HG03565 (cell line): Measurements from ENCODE around the gene FLOT1.

Experiments
- ATAC-seq: cut with Tn5 transposase; IDR thresholded peaks from one replicate; pipeline ENCODE4 v1.9.1; 2021; ENCODE audit warnings: mild to moderate bottlenecking, moderate library complexity; ENCODE audit not compliant: unreplicated experiment

The FLOT1 gene

DNA sequence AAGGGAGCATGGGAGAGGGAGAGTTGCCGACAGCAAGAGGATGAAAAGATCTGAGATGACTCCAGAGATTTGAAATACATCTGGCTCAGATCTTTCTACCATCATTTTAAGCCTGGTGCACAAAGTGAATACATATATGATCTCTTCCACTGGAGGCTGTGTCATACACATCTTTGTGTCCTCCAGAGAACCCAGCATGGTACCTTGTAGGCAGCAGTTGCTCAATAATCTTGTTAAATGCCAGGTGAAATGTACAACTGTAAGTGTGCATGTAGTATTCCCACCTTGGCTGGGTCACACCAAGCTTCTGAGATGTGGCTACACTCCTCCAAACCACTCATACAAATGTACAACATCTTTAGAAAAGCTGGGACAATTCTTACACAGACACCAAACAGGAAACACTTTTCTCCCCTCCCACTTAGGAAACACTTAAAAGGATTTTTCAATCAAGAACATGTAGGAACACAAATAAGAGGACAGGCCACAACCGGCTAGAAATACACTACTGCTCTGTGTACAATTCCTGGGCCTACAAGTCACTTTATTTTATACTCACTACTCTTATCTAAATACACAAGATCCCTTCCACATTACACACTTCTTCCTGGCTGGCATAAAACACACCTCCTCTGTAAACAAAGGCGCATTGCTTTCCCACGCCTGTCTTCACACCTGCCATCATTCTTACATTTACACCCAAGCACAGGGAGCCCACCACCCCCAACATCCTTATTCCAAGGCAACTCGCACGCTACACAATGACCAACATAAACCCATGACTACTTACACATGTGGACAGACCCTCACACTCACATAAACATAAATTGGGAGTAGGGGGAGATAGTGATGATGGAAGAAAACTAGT is 5.6 kb upstream of the FLOT1 start:
- ATAC-seq: no peak

DNA sequence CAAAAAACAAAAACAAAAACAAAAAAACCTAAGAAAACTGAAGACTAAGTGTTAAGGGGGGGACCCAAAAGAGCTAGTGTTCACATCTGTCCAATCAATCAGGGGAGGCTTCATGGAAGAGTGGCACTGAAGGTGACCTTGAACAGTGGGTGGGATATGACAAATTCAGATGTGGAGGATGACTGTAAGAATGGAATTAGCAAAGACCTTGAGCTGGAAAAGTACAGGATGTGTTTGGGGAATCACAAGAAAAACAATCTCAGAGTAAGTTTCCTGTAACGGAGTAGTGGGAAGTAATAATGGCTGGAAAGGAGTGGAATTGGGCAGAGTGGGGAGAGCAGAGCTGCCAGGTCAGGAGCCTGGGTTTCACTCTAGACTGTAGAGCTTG is 4.8 kb upstream of the FLOT1 start:
- ATAC-seq: no peak

DNA sequence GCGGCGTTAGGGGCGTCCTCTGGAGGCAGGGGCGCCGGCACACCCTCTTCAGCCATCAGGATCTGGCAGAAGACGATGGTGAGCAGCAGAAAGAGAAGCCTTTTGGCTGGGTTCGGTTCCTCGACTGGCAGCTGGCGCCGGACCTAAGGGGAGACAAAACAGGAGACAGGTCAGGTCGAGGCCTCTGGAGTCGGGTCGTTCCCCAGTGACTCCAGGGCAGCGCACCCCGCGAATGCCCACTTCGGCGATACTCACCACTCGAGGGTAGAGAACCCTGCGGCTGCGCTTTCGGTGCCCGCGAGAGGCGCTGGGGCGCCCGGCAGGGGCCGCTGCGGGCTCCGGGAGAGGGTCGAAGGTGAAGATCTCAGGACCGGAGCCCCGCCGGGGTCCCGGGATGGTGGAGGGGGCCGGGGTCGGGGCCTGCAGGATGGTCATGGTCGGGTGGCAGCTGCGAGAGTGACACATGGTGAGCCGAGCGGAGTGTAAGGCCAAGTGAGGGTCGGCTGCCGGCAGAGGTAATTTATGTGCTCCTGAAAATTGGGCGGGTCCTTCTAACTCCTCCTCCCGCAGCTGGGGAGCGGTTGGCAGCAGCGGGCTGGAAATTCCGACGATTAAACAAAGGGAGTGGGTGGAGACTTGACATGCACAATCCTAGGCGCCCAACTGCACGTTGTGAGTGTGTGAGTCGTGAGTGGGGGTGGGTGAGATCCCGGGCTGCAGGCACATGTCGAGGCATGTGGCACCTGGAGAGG is 1.7 kb upstream of the FLOT1 start, which contains the start of gene IER3:
Gene IER3, minus strand, starts transcription at position 494 of the 752 bp plus-strand sequence. Its CDS starts 29 bp downstream, at position 465.
- peak; percentile 31 for ATAC-seq

DNA sequence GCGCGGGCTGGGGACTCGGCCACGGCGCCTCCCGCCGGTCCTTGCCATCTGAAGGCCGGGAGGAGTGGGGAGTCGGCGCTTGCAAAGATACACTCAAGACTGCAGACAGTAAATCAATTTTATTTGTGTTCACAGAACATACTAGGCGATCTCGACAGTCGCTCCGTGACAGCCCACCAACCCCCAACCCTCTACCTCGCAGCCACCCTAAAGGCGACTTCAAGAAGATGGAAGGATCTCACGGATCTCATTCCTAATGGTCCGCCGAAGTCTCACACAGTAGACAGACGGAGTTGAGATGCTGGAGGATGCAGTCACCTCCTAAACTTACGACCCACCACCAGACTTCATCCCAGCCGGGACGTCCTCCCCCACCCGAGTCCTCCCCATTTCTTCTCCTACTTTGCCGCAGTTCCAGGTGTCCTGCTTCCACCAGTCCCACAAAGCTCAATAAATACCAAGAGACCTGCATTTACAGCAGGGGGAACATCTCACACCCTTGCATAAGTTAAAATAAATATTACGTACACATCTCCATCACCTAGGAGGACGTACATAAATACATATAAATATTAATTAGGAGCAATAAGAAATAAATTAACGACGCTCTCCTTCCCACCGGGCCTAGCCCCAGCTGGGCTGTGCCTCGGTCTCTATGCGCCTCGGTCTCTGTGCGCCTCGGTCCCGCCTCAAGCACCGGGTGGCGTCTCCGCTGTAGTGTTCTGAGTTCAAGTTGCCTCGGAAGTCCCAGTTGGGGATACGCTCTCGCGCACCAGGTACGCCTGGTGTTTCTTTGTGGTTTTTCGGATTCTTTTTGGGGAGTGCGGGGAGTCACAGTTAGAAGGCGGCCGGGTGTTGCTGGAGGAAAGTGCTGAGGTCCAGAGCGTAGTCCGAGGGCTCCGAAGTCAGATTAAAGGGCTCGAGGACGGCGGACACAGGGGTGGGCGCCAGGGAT is 889 bp upstream of the FLOT1 start:
- no peak for ATAC-seq

DNA sequence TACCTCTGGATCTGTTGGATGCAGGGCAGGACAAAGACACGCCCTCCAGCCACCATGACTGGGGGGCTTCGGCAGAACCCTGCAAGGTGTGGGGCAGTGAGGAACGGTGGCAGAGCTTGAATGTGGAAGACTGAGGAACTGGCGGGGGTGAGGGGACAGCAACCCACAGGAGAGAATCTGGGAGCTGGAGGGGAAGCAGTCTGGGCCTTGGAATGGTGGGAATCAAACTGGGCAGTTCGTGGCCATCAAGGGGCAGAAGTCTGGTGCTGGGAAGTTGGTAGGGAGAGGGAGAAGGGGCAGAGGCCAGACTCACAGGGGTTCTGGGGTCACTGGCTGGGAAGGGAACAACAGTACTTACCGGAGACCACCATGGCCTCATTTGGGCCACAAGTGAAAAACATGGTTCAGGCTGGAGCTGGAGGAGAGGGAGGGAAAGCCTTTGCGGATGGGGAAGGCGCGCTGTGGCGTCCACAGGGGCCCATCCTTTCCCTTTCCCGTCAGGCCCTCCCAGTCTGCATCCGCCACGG is 635 bp downstream of the FLOT1 start:
- ATAC-seq: no peak

DNA sequence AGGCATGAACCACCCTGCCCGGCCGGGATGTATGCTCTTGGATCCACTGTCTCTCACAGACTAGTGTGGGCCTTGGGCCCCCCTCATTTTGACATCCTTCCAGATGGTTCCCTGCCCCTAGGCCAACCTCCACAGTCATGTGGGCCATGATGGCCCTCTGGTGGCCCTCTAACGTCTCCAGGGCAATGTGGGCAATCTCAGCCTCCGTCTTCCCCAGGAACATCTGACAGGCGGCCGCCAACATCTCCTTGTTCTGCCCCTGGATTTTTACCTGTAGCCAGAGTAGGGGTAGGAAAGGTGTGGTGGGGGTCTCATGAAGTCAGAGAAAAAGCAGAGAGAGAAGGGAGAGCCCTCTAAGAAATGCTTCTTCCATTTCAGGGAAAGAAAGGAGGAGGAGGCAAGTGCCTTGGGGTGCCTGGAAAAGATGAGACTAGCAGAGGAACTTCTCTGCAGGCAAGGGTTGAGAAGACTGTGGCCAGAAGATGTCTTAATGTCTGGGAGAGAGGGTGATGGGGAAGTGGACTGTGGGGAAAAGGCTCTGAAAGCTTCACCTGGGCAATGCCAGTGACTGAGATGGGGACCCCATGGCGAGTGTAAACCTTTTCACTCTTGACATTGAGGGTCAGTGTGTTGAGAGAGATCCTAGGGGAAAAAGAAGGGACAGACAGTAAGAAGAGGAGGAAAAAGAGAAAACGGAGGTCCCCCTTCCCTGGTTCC is 1.3 kb downstream of the FLOT1 start:
- ATAC-seq: no peak

DNA sequence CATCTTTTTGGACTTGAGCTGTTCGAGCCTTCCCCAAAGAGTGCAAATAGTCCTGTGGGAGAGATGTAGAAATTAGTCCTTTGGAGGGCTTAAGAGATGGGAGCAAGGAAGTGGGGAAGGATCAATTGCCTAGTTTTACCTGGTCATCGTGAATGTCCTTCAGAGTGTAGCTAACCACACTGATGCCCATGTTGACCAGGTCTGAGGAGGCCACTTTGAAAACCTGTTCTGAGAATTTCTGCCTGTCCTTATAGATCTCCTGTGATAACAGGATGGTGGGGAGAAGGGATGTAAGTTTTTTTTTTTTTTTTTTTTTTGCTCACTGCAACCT is 2.0 kb downstream of the FLOT1 start:
- ATAC-seq: no peak

DNA sequence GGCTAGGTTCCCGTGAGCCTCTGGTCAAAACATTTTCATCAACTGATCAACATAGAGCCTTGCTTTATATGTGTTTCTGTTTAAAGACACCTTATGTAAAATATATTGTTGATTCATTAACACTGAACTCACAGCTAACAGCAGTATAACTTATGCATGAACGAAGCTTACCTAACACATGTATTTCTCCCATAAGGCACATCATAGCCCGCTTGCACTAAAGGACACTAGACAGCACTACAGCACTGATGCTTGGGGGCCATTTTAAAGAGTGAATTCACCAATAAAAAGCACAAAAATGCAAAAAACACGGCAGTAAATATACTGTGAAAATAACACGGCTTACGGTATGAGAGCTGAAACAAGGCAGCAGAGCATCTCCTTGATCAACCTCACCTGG is 4.0 kb downstream of the FLOT1 start:
- ATAC-seq: no peak

DNA sequence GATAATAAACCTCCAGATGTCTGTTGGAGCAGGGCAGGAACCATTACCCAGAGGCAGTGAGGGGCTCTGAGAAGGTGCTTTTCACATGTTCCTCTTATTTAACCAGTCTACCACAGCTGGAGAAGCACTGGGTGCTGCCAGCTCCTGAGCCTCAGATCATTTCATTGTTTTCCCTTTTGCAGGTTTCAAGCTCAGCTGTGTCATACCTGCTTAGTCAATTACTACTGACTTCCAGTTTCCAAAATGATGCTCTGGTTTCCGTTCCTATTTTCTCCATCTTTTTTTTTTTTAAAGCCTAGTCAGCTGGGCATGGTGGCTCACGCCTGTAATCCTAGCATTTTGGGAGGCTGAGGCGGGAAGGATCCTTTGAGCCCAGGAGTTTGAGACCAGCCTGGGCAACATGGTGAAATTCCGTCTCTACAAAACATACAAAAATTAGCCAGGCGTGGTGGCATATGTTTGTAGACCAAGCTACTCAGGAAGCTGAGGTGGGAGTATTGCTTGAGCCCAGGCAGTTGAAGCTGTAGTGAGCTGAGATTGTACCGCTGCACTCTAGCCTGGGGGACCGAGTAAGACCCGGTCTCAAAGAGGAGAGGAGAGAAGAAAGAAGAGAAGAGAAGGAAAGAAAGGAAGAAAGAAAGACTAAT is 6.7 kb downstream of the FLOT1 start:
- ATAC-seq: no peak

DNA sequence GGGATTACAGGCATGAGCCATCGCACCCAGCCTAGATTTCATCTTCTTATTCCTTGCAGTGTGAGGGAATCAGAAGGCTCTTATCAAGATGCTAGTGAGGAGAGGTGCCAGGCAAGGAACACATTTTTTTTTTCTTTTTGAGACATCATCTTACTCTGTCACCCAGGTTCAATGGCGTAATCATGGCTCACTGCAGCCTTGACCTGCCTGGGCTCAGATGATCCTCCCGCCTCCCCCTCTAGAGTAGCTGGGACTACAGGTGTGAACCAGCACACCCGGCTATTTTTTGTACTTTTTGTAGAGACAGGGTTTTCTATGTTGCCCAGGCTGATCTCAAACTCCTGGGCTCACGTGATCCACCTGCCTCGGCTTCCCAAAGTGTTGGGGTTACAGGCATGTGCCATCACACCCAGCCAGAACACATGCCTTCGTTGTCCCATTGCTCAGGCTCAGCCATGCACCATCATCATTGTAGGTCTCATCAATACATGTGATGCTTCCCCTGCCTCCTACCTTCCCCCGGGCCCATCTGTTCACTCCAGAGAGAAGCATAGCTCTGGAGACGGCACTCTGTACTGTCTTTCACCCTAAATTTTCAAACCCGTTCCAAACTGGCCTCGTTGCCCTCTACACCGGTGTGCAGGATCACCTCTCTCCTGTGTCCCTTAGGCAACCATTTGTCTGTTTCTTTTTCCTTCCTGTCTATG is 10.1 kb downstream of the FLOT1 start:
- ATAC-seq: no peak

DNA sequence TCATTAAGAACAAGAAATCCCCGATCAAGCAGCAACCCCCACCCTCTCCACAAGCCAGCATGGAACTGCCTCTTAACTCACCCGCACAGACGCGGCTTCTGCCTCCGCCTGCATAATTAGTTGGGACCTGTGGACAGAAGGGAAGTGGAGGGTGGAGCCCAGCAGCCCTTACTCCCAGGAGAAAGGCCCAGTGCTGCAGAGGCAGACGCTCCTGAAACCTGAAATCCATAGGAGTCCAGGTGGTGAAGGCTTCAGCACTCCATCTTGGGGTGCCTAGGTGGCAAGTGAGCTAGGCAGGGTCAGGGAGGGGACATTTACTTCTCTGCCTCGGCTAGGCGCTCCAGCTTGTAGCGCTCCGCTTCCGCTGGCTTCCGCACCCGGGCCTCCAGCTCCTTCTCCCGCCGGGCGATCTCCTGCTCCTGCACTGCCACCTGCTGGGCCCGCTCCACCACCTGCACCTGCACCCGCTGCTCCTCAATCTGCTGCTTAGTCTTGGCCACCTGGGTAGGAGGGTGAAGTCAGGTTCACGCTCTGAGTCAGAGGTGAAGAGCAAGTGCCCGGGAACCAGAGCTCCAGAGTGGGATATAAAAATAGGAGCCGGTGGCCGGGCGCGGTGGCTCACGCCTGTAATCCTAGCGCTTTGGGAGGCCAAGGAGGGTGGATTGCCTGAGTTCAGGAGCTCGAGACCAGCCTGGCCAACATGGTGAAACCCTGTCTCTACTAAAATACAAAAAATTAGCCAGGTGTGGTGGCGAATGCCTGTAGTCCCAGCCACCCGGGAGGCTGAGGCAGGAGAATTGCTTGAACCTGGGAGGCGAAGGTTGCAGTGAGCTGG is 11.7 kb downstream of the FLOT1 start:
- no peak for ATAC-seq

DNA sequence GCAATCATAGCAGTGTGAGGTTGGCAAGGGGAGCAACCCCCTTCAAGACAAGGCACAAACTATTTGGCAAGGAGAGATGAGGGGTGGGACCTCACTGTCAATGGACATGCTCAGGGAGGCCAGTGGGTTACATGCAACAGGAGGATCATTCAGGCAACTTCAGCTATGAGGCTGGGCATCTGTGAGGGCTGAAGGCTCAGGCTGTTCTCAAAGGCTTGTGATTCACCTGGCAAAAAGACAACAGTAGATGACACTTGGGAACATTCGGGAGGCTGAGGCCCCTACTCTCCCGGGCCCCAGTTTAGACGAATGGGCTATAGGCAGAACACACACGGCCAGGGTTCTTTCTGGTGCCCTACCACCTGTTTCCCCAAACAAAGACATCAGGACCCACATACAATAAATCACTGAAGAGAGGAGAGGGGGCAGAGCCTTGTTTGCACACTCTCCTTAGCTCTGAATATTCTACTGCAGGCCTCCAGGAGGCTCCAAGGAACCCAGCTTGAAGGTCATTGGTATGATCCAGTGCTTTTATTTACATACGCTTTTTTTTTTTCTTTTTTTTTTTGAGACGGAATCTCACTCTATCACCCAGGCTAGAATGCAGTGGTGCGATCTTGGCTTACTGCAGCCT is 14.4 kb downstream of the FLOT1 start:
- ATAC-seq: no peak

DNA sequence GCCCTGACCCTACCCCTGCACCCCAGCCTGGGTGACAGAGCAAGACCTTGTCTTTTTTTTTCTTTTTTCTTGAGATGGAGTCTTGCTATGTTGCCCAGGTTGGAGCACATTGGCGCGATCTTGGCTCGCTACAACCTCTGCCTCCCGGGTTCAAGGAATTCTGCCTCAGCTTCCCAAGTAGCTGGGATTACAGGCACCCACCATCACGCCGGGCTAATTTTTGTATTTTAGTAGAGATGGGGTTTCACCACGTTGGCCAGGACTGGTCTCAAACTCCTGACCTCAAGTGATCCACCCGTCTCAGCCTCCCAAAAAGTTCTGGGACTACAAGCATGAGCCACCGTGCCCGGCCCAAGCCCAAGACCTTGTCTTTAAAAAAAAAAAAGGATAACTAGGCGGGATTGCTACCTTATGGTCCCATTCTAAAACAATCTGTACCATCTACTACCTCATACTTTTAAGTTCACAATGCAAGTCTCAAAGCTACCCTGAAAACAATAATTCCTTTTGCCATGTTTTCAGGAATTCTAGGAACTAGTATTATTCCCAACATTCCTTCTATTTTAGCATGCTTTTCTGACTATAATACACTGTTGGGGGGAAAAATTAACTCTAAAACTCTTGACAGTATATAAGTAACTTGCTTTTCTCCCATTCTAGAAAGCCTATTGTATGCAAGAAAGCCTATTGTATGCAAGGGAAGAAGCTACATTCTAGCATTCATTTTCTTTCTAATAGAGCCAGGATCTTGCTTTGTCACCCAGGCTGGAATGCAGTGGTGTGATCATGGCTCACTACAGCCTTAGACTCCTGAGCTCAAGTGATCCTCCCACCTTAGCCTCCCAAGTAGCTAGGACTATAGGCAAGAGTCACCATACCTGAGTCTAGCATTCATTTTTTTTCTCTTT is 15.7 kb downstream of the FLOT1 start:
- ATAC-seq: no peak

DNA sequence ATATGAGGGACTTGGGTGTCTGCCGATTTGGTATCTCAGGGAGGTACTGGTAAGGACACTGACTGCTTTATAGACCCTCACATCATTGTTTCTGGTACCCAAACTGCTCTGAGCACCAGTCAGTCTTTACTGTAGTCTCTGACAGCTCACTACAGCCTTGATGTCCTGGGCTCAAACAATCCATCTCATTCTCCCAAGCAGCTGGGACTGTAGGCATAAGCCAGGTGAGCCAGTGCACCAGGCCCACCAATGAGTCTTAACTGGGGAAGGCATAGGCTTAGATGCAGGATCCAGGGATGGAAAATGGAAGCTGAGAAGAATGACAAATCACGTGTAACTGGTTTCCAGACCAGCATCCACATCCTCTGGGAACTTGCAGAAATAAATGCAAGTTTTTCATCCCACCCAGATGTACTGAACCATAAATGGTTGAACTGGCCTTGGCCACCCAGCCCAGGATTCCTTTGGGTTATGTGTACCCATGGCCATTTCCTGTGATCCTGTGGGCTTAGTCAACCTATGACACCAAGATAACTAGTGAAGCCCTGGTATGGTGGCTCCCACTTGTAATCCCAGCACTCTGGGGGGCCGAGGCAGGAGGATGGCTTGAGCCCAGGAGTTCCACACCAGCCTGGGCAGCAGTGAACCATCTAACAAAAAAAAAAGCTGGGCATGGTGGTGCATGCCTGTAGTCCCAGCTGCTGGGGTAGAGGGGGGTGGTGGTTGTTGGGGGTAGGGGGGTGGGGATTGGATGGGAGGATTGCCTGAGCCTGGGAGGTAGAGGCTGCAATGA is 16.6 kb downstream of the FLOT1 start:
- ATAC-seq: no peak

DNA sequence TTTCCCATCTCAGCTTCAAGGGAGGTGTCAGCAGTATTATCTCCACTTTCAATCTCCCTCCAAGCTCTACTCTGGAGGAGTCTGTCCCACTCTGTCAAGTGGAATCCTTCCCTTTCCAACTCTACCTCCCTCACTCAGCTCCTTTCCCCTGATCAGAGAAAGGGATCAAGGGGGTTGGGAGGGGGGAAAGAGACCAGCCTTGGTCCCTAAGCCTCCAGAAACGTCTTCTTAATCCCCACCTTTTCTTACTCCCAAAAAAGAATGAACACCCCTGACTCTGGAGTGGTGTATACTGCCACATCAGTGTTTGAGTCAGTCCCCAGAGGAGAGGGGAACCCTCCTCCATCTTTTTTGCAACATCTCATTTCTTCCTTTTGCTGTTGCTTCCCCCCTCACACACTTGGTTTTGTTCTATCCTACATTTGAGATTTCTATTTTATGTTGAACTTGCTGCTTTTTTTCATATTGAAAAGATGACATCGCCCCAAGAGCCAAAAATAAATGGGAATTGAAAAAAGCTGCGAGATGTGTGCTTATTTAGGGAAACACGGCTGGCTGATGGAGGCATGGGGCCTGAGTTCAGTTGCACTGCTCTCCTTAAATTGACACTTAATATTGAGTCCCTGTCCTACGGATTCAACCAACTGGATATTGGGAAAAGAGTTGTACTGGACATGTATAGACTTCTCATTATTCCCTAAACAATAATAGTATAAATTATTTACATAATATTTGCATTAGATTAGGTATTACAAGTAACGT is 17.4 kb downstream of the FLOT1 start:
- ATAC-seq: no peak
